ENCODE results near the gene NETO2.
A peak's percentile ranks its signal among the peaks of the same experiment; 100 is the strongest.
"Not testable (repeated sequence)": the region's sequence is repeated elsewhere in the genome, so short reads cannot be mapped to it uniquely, and the experiment has no call there.

Gene NETO2

GRCh38 chr16:47143677-47144558, at the start of gene NETO2:
TSS of gene NETO2 (minus strand) at chr16:47143945. CDS start at chr16:47143612, 333 bp downstream.
- Mint-ChIP-seq H3K9me3 (no peaks in the 10 kb centered on the region), H3K27me3 (ENCODE audit: low read depth) (peaks cover 27% of the 10 kb centered on the region), H3K36me3 (ENCODE audit: low read depth) (no peaks in the 10 kb centered on the region), H3K27ac (peak within 1 kb of the TSS; percentile 66), H3K4me3 (peak within 1 kb of the TSS; percentile 90), H3K4me1 (ENCODE audit: low read depth) (peaks cover 17% of the 10 kb centered on the region)

- Mint-ChIP-seq H3K27me3 (ENCODE audit: low read depth) (no peaks in the 10 kb centered on the region), H3K27ac (no peak overlapping the region), H3K36me3 (ENCODE audit: low read depth) (no peaks in the 10 kb centered on the region), H3K9me3 (no peaks in the 10 kb centered on the region), H3K4me3 (no peak overlapping the region), H3K4me1 (ENCODE audit: low read depth) (no peaks in the 10 kb centered on the region)
Measured at GRCh38 chr16:47182318-47182717, 38.6 kb upstream of the NETO2 start.

DNA sequence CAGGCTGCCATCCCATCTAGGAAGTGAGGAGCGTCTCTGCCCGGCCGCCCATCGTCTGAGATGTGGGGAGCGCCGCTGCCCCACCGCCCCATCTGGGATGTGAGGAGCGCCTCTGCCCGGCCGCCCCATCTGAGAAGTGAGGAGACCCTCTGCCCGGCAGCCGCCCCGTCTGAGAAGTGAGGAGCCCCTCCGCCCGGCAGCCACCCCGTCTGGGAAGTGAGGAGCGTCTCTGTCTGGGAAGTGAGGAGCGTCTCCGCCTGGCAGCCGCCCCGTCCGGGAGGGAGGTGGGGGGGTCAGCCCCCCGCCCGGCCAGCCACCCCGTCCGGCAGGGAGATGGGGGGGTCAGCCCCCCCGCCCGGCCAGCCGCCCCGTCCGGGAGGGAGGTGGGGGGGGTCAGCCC, 37.3 kb upstream of the NETO2 start:
- not testable (repeated sequence) for H3K36me3 Mint-ChIP-seq (ENCODE audit: low read depth); H3K27me3 Mint-ChIP-seq (ENCODE audit: low read depth); H3K27ac Mint-ChIP-seq

DNA sequence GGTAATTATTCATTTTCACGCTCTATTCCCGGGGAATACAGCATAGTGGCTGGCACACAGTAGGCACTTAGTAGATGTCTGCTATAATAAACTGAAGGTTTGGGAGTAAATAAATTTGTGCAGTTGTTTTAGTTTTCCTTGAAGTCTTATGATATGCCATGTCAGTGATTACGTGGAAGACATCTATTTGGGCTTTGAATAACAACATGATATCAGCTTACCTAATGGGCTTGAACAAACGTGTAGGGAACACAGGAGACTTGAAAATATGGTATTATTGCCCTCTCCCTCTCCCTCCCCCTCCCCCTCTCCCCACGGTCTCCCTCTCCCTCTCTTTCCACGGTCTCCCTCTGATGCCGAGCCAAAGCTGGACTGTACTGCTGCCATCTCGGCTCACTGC, 36.3 kb upstream of the NETO2 start:
- no peak overlapping the region for H3K4me3 Mint-ChIP-seq
- no peaks in the 10 kb centered on the region for H3K4me1 Mint-ChIP-seq (ENCODE audit: low read depth)
- H3K27ac Mint-ChIP-seq, result no peak overlapping the region
- H3K36me3 Mint-ChIP-seq (ENCODE audit: low read depth), result no peaks in the 10 kb centered on the region
- no peaks in the 10 kb centered on the region for H3K9me3 Mint-ChIP-seq
- H3K27me3 Mint-ChIP-seq (ENCODE audit: low read depth), result no peaks in the 10 kb centered on the region

More for the DNA sequence above, 37.3 kb upstream of the NETO2 start:
- H3K4me1 Mint-ChIP-seq (ENCODE audit: low read depth); H3K9me3 Mint-ChIP-seq; H3K4me3 Mint-ChIP-seq: not testable (repeated sequence)

GRCh38 chr16:47175152-47175551, 31.4 kb upstream of the NETO2 start:
- Mint-ChIP-seq H3K4me1 (ENCODE audit: low read depth) (no peaks in the 10 kb centered on the region), H3K27me3 (ENCODE audit: low read depth) (no peaks in the 10 kb centered on the region), H3K9me3 (no peaks in the 10 kb centered on the region), H3K36me3 (ENCODE audit: low read depth) (no peaks in the 10 kb centered on the region), H3K27ac (no peak overlapping the region), H3K4me3 (no peak overlapping the region)

DNA sequence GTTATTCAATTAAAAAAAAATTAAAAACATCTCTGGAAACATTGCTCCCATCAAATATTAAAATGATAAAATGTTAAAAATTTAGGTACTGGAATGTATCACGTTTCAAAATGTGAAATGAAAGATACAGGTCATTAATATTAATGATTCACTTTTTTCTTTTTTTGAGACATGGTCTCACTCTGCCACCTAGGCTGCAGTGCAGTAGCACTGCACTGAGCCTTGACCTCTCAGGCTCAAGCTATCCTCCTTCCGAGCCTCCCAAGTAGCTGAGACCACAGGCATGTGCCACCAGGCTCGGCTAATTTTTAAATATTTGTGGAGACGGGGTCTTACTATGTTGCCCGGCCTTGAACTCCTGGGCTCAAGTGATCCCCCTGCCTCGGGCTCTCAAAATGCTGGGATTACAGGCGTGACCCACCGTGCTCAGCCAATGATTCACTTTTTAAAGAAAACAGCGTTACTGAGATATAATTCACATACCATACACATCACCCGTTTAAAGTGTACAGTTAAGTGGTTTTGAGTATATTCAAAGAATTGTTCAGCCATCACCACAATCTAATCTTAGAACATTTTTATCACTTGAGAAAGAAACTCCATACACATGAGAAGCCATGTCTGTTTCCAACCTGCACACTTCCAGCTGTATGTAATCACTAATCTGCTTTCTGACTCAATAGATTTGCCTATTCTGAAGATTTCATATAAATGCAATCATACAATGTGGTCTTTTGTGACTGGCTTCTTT, 19.1 kb upstream of the NETO2 start:
- H3K36me3 Mint-ChIP-seq (ENCODE audit: low read depth), result no peaks in the 10 kb centered on the region
- no peaks in the 10 kb centered on the region for H3K27me3 Mint-ChIP-seq (ENCODE audit: low read depth)
- no peaks in the 10 kb centered on the region for H3K9me3 Mint-ChIP-seq
- no peak overlapping the region for H3K27ac Mint-ChIP-seq
- no peaks in the 10 kb centered on the region for H3K4me1 Mint-ChIP-seq (ENCODE audit: low read depth)
- no peak overlapping the region for H3K4me3 Mint-ChIP-seq

- Mint-ChIP-seq H3K4me1 (ENCODE audit: low read depth) (no peaks in the 10 kb centered on the region), H3K27me3 (ENCODE audit: low read depth) (no peaks in the 10 kb centered on the region), H3K27ac (no peak overlapping the region), H3K4me3 (no peak overlapping the region), H3K36me3 (ENCODE audit: low read depth) (peaks cover 6% of the 10 kb centered on the region), H3K9me3 (no peaks in the 10 kb centered on the region)
Measured at GRCh38 chr16:47161464-47161863, 17.7 kb upstream of the NETO2 start.

DNA sequence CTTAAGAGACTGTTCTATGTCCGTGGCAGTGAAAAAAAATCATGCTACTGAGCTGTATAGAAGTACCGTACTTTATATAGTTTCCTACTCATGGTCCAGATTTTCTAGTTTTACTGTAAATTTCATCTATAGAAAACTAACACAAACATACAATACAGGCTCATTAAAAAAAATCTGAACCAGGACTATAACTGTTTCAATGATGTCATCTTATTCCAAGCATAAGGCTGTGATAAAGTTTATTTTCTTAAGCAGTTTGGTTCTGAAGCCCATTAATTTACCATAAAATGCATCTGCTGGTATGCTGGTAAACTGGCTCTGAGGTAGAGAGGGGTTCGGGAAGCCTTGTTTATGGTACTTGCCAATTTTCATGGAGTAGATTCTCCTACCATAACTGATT, 16.7 kb upstream of the NETO2 start:
- H3K9me3 Mint-ChIP-seq, result no peaks in the 10 kb centered on the region
- H3K27me3 Mint-ChIP-seq (ENCODE audit: low read depth), result no peaks in the 10 kb centered on the region
- H3K4me1 Mint-ChIP-seq (ENCODE audit: low read depth), result no peaks in the 10 kb centered on the region
- no peak overlapping the region for H3K4me3 Mint-ChIP-seq
- peaks cover 7% of the 10 kb centered on the region for H3K36me3 Mint-ChIP-seq (ENCODE audit: low read depth)
- H3K27ac Mint-ChIP-seq, result no peak overlapping the region

DNA sequence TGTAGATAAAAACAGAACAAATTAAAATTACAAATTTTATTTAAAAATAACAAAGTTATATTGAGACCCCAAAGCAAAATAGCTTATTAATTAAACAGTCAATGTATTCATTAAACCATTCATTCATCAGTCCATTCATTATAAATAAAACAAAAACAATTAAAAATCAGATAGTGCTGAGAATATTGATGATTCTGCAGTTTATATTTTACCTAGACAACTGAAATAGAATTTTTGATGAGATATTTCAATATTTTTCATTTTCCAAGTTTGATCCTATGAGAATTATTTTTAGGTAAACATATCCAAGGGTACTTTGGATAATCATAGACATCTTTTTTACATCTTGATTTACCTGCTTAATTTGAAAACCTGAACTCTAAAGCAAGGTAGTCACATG, 15.2 kb upstream of the NETO2 start:
- Mint-ChIP-seq H3K27ac (no peak overlapping the region), H3K36me3 (ENCODE audit: low read depth) (peaks cover 7% of the 10 kb centered on the region), H3K4me3 (no peak overlapping the region), H3K4me1 (ENCODE audit: low read depth) (no peaks in the 10 kb centered on the region), H3K27me3 (ENCODE audit: low read depth) (no peaks in the 10 kb centered on the region), H3K9me3 (no peaks in the 10 kb centered on the region)

DNA sequence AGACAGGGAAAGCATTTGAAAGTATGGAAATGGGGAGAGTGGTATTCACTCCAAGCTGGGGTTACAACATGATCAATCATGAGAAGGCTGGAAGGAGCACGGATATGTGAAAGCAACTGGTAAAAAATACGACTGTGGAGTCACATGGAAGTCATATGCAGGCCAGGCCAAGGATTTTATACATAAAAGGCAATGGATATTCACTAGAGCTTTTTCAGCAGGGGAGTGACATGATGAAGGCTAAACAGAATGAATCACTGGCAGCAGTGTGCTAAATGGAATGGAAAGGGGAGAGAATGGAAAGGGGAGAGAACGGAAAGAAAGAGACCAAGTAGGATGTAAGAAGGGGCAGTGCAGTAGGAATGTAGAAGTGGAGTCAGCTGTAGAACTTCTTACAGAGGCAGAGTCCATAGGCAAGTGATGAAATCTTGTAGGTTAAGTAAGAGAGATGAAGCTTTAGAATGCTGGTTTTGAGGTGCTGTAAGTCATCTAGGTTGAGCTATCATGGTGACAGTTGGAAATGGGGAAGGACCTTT, 13.0 kb upstream of the NETO2 start:
- no peaks in the 10 kb centered on the region for H3K4me1 Mint-ChIP-seq (ENCODE audit: low read depth)
- H3K9me3 Mint-ChIP-seq, result peaks cover 14% of the 10 kb centered on the region
- peak overlapping the region; percentile 1 for H3K27ac Mint-ChIP-seq
- H3K36me3 Mint-ChIP-seq (ENCODE audit: low read depth), result peaks cover 19% of the 10 kb centered on the region
- no peaks in the 10 kb centered on the region for H3K27me3 Mint-ChIP-seq (ENCODE audit: low read depth)
- no peak overlapping the region for H3K4me3 Mint-ChIP-seq

DNA sequence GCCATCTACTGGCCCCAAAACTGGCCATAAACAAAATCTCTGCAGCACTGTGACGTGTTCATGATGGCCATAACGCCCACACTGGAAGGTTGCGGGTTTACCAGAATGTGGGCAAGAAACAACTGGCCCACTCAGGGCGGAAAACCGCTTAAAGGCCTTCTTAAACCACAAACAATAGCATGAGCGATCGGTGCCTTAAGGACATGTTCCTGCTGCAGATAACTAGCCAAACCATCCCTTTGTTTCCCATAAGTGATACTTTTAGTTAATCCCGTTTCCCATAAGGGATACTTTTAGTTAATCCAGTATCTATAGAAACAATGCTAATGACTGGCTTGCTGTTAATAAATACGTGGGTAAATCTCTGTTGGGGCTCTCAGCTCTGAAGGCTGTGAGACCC, 8.8 kb upstream of the NETO2 start:
- H3K4me1 Mint-ChIP-seq (ENCODE audit: low read depth); H3K27ac Mint-ChIP-seq; H3K27me3 Mint-ChIP-seq (ENCODE audit: low read depth); H3K4me3 Mint-ChIP-seq: not testable (repeated sequence)
- Mint-ChIP-seq H3K9me3 (peaks cover 14% of the 10 kb centered on the region), H3K36me3 (ENCODE audit: low read depth) (peaks cover 19% of the 10 kb centered on the region)

DNA sequence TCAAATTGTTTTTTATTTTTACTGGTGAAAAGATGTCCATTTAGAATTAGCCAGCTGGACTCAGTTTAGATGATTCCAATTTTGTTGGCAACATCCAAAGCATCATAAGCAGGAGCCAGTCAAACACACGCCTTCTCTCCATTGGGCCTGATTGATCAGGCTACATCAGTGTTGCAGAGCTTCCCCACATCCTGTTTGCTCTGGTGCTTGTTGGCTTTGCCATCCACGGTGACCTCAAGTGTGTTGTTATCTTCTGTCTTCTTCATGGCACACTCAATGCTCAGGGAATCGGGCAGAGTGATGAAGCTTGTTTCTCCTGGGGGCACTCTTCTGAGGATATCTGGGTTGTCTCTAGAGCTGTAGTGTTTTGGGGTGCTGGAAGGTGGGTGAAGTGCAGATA, 6.3 kb upstream of the NETO2 start:
- Mint-ChIP-seq H3K9me3 (peaks cover 14% of the 10 kb centered on the region), H3K4me1 (ENCODE audit: low read depth) (peaks cover 6% of the 10 kb centered on the region), H3K4me3 (no peak overlapping the region), H3K36me3 (ENCODE audit: low read depth) (peaks cover 12% of the 10 kb centered on the region), H3K27me3 (ENCODE audit: low read depth) (peaks cover 9% of the 10 kb centered on the region), H3K27ac (peak overlapping the region; percentile 10)

DNA sequence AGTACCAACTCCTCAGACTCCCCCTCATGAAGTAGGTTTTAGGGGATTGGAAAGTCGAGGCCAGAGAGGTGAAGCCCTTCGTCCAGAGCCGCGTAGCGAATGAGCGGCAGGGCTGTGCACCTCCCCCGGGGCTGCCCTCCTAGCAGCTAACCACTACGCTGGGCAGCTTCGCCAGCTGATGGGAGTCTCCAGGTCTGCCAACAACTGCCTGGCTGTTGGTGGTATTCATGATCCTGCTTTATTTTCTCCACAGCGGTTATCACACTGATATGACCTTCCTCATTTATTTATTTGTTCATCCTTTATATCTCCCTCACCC, 773 bp upstream of the NETO2 start:
- peak overlapping the region; percentile 78 for H3K4me3 Mint-ChIP-seq
- H3K27ac Mint-ChIP-seq, result peak overlapping the region; percentile 66
- peaks cover 27% of the 10 kb centered on the region for H3K27me3 Mint-ChIP-seq (ENCODE audit: low read depth)
- no peaks in the 10 kb centered on the region for H3K9me3 Mint-ChIP-seq
- no peaks in the 10 kb centered on the region for H3K36me3 Mint-ChIP-seq (ENCODE audit: low read depth)
- H3K4me1 Mint-ChIP-seq (ENCODE audit: low read depth), result peaks cover 13% of the 10 kb centered on the region

DNA sequence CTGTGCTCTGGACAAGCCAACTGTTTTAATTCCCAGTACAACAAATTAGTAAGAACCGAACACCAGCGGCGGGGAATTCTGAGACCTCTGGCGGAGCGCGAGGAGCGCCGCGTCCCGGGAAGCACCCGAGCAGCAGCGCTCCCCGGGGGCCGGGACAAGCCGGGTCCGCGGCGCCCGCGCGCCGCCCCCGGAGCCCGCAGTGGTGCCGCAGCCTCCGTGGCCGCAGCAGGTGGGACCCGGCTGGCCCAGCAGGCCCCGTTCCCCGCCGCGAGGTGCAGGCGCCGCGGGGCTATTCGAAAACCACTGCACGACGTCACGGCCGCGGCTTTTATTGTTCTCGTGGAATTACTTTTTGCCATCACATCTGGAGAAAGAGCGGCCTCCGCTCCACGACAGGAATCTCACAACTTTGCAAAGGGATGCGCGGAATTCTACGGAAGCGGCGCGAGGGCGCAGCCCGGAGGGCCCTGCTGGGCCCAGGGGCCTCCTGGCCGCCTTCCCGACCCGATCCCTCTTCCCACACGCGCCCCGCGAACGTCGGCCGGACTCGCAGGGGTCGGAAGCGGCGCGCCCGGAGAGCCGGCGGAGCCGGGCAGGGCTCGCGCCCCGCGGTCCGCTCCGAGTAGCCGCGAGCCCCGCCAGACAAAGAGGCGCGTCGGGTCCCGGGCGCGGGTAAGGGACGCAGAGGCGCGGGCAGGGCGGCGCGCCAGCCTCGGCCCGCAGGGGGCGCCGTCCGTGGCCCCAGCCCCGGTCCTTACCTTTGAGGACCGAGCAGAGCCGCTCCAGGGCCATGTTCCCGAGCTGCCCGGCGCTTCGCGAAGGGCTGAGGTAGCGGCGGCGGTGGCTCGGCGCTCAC, 696 bp downstream of the NETO2 start:
- Mint-ChIP-seq H3K9me3 (no peaks in the 10 kb centered on the region), H3K36me3 (ENCODE audit: low read depth) (no peaks in the 10 kb centered on the region), H3K27me3 (ENCODE audit: low read depth) (peaks cover 27% of the 10 kb centered on the region), H3K27ac (peak overlapping the region; percentile 62), H3K4me1 (ENCODE audit: low read depth) (peaks cover 24% of the 10 kb centered on the region), H3K4me3 (peak overlapping the region; percentile 90)

Measured in T-helper 1 cell treated with Interleukin-12 subunit alpha and Interleukin-12 subunit beta and Interleukin-4 antibody, amounts not matched to agents 30 μg/mL and 1 μg/mL, for 36 hours (primary cell).